NCI-H2227 (cell line): ENCODE measurements around the gene PLBD1.

Experiments used
- DNase-seq: peaks from one replicate; lab custom pipeline; 2025; ENCODE audit not compliant: unreplicated experiment; lab: John Stamatoyannopoulos, UW

Gene PLBD1

GRCh38 chr12:14570231-14570630 lies 2.5 kb upstream of the PLBD1 start:
- no peak for DNase-seq

GRCh38 chr12:14564336-14564959 lies 3.2 kb downstream of the PLBD1 start:
- no peak for DNase-seq

DNA sequence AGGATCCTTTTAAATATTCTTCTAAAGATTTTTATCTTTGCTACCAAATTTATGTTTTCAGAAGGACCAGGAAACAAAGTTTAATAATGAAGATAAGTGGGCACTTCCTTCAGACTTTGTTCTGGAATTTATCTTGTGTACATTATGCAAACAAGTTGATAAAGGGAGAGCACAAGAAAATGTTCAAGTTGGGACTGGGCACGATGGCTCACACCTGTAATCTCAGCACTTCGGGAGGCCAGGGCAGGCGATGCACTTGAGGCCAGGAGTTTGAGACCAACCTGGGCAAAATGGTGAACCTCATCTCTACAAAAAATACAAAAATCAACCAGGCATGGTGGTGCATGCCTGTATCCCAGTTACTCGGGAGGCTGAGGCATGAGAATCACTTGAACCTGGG lies 4.6 kb downstream of the PLBD1 start:
- DNase-seq = no peak

DNA sequence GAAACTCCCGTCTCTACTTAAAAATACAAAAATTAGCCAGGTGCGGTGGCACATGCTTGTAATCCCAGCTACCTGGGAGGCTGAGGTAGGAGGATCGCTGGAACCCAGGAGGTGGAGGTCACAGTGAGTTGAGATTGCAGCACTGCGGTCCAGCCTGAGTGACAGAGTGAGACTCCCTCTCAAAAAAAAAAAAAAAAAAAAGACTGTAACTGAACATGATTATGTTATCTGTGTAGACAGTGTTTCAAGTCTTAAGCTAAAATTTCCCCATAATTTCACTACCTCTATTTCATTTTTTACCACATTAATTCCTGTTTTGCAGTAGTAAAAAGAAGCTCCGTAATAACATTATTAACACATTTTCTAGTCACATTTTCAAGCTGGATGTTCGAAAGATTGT lies 5.4 kb downstream of the PLBD1 start:
- DNase-seq = no peak

DNA sequence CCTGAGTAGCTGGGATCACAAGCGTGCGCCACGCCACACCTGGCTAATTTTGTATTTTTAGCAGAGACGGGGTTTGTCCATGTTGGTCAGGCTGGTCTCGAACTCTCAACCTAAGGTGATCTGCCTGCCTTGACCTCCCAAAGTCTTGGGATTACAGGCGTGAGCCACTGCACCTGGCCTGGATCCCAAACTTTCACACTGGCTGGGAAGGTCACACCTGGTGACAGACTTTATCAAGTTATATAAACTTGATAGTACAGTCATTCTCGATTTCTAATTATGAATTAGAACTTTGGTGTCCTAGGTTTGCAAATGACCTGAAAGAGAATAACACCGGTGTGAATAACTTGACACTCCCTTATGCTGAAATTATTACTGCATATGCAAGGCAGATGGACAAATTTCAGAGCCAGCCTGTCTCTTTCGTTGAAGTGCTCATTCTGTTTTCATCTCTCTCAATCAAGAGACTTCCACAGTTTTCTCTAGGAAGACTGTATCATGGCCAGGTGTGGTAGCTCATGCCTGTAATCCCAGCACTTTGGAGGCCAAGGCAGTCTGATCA lies 5.9 kb downstream of the PLBD1 start:
- no peak for DNase-seq

DNA sequence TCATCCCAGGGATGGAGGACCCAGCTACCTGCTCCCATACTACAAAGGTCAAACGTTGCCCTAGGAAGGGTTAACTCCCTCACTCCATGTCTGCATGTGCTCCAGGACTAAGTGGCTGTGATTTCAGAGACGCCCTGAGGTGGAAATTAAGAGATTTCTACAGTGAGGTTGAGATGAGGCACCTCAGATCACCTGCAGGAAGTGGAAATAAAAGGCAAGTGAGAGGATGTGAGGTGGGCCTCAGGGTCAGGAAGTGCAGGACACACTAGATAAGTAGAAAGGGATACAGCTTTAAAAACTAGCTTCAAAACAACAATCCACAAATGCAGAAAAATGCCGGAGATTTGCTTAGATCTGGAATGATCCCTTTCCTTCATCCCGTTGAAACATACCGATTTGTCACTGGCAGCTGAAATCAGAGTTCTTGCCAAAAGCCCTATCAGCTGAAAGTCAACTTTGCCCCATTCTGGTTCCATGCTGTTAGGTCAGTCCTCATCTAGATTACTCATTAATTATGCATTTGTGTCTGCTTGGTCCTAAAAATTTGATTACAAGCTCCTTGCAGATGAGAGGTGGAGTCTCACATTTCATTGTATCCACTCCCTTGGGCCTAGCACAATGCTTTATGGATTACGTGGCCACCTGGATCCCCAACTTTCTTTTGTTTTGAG lies 6.6 kb downstream of the PLBD1 start:
- DNase-seq = no peak

GRCh38 chr12:14558473-14558959 lies 9.2 kb downstream of the PLBD1 start:
- no peak for DNase-seq

DNA sequence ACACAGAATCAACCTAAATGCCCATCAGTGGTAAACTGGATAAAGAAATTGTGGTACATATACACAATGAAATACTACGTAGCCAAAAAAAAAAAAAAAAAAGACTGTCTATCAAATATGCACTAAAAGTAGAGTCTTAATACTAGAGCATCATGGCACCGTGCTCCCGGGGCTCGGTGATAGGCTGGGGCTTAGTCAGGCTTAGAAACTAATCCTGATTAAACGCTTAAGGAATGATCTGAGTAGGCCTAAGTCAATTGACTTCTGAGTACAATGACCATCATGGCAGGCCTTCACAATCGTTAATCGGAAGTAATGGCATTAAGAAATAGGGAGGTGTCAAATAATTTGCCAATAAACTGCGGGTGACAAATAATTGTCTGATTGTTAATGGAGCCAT lies 9.7 kb downstream of the PLBD1 start:
- no peak for DNase-seq

DNA sequence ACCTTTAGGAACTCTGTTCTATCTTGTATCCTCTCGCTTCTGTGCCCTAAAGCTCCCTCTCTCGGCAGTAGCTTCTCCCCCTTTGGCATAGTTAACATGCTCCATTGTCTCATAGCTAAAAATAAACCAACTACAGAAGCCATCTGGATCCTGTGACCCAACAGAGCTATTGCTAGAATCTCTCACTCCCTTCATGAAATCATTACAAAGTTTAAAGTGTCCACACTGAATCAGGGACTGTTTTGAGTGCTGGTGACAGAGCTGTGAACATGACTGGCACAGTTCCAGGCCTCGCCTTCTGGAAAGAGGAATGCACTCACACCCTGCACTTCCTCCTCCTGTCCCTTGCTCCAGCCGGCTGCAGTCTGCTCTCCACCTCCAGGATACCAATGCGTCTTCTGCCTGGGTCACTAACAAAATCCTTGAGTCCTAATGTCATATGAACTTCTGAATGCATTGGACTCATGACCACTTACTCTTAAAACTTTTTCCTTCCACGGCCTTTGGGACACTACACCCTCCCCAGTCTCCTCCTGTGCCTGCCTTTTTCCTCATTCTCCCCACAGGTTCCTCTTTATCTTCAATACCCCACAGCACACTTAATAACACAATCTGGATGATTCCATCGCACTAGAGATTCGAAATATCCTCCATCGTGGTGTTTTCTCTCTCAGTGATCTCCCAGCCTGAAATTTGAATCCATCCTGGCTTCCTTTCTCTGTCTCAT lies 13.2 kb downstream of the PLBD1 start:
- DNase-seq = no peak

- DNase-seq = no peak
Measured at GRCh38 chr12:14548609-14549008, 19.1 kb downstream of the PLBD1 start.

DNA sequence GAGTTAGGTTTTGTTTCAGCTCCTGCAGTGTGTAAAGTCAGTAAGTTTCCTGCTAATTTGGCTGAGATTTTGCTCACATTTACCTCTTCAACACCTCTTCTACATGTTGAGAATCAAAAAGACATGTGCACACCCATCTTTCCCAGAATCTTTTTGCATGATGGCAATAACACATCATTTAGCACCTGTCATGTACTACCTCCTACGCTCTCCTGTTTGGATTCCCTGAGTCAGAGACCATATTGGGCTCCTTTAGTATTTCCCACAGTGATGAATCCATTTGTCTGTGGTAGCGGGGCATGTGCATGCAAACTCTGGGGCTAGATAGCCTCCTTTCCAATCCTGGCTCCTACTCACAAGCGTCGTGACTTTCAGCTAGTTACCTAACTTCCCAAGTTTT lies 20.1 kb downstream of the PLBD1 start:
- DNase-seq = no peak

DNA sequence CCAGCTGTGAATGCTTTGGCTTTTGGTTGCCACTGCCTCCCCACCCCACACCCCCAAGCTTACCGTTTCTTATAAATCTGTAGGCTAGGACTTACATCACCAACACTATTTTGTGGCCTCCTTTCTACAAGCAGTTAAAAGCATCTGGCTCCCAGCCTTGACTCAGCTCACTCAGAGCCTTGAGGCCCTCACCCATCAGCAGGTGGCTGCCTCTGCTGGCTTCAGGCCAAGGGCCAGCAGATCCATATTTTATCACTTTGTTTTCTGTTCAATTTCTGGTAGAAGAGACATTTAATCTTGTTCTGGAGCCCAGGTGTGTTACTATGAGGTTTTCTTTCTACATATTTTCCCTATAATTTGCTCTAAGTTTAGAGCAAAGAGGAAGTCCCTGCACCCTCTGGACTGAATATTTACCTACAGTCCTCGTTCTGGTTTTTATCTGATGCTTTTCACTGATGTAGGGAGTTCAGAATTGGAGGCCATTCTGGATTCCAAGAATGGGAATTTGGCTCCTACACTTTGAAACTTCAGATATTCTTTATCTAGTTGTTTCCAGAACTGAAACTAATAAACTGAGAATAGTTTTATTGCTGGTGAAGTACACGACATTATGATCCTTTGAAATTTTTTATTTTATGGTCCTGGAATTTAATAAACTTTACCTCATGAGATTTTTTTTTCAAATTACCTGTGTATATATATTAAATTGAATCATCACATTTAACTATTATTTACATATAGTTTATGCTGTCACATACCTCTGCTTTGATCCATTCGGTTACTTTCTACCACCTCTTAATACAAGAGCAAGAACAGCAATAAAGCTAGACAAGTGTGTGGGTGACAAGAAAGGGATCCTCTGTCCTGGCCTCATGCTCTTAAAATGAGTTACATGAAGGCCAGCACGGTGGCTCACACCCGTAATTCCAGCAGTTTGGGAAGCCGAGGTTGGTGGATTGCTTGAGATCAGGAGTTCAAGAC lies 22.2 kb downstream of the PLBD1 start:
- DNase-seq = no peak

DNA sequence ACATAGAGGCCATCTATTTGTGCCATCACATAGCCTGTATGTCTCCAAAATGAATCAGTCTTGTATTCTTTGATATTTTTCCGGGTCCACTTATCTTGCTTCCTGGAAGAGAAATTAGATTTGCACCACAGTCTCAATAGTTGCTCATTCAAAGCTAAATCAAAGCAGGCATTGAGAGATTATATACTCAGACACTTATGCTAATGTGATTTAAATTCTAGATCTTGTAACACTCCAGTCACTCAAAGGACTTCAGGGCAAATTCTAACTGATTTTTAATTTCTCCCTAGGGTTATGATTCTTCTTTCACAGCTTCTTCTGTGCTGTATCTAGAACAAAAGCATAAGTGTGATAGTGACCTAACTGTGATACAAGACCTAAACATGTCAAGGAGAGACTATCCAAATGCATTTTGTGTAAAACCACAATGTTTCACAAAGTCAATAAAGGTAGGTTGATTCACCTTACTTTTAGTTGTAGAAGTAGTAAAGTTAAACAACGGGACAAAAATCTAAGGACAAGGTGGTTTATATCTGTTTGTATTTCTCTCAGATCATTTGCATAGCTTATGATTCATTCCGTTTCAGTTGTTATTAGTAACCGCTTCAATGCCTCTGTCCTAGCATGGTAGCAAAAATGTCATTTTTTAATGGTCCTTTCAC lies 26.8 kb downstream of the PLBD1 start:
- DNase-seq = no peak

DNA sequence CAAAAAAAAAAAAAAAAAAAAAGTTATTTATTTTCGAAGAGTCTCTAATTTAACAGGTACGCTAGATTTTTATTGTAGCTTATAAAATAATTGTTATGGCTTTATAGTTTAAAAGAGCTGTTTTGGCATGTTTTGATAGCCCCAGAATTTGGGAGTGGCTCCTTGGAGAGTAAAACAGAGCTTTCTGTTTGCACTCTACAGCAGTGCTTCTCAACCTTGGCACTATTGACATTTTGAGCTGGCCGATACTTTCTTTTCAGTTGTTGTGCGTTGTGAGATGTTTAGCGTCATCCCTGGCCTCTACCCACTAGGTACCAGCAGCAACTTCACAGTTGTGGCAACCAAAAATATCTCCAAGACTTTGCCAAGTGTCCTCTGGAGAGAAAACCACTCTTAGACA lies 30.6 kb downstream of the PLBD1 start:
- DNase-seq = no peak

- DNase-seq = no peak
Measured at GRCh38 chr12:14532152-14532551, 35.5 kb downstream of the PLBD1 start.

DNA sequence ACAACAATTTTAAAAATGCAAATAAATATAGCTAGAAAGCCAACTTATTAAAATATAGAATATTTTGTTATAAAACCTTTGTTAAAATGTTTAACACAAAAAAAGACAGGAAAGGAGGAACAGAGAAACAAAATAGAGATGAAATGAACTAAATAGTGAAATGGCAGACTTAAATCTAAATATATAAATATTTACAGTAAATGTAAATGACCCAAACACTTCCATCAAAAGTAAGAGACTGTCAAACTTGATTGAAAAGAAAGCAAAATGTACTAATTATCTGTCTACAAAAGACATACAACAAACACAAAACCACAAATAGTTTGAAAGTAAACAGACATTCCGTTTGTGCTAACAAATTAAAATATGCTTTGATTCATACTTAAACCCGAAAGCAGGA lies 41.7 kb downstream of the PLBD1 start:
- no peak for DNase-seq

DNA sequence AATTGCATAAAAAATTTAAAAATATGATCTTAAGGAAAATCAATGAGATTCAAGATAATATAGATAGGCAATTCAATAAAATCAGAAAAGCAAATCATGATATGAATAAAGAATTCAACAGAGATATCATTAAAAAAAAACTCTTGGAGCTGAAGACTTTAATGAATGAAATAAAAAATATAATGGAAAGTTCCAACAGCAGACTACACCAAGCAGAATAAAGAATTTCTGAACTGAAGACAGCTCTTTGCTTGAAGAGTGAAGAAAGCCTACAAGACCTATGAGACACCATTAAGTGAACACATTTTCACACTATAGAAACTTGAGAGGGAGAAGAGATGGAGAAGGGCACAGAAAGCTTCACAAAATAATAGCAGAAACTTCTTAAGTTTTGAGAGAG lies 45.9 kb downstream of the PLBD1 start:
- no peak for DNase-seq

- DNase-seq = no peak
Measured at GRCh38 chr12:14514946-14515345, 52.7 kb downstream of the PLBD1 start.

DNA sequence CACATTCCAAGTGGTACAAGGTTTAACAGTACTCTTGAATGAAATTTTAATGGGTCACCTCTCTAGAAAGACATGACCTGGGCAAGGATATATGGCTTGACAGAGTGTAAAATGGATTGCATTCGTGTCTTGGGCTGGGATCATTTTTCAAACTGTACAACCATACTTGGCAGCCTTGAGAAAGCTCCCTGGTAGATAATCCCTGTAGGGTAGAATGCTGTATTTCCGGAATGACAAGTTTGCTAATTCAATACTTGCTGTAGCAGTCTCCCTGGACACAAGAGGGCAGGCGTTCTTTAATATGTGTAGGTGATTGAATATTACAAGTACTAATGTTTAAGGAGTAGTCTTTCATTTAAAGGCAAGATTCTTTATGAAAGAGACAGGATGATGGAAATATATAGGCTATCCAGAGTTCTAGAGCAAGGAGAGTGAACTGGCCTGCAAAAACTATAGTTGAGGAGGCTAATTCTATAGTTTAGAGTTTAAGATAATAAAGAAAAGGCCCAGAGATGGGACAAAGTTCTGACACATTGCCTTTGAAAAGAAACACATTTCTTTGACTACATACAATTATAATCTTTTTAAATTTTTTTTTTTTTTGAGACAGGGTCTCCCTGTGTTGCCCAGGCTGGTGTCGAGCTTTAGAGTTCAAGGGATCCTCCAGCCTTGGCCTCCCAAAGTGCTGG lies 53.4 kb downstream of the PLBD1 start:
- no peak for DNase-seq

DNA sequence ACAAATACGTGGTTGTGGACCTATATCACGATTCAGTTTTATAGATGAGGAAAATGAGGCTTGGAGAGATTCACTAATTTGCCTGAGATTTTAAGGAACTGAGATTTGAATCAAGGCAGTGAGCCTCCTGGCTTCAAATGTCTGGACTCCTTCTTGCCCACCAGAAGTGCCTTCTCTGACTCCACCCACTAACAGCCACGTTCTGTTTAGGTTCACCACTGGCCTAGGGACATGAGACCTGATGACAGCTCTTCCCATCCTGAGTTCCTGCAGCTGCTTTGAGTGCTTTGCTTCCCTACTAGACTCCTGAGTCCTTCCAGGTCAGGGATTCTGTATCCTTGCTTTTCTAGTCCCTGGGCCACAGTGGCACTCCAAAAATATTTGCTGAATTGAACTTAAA lies 57.1 kb downstream of the PLBD1 start:
- no peak for DNase-seq
